CD4-positive, alpha-beta T cell treated with Interleukin-10 for 1 hour (primary cell): ENCODE data around the gene AMOTL1.

ENCODE experiments used
- DNase-seq: peaks from one replicate; pipeline ENCODE4 v3.0.0-alpha.2; 2020

Gene AMOTL1

GRCh38 chr11:94746721-94747120, 21.4 kb upstream of the AMOTL1 start:
- no peak for DNase-seq

- DNase-seq: no peak
Observed at GRCh38 chr11:94747146-94747545, 21.0 kb upstream of the AMOTL1 start.

GRCh38 chr11:94747601-94748041, 20.5 kb upstream of the AMOTL1 start:
- DNase-seq: no peak

GRCh38 chr11:94749369-94749768, 18.8 kb upstream of the AMOTL1 start:
- no peak for DNase-seq

- DNase-seq: no peak
Observed at GRCh38 chr11:94750319-94751217, 17.6 kb upstream of the AMOTL1 start.

- no peak for DNase-seq
Observed at GRCh38 chr11:94751218-94751609, 16.9 kb upstream of the AMOTL1 start.

- DNase-seq: no peak
Observed at GRCh38 chr11:94751786-94752185, 16.4 kb upstream of the AMOTL1 start.

GRCh38 chr11:94753630-94754029, 14.5 kb upstream of the AMOTL1 start:
- no peak for DNase-seq

- no peak for DNase-seq
Observed at GRCh38 chr11:94754335-94754734, 13.8 kb upstream of the AMOTL1 start.

GRCh38 chr11:94754819-94755218, 13.3 kb upstream of the AMOTL1 start:
- DNase-seq: no peak

- DNase-seq: no peak
Observed at GRCh38 chr11:94755494-94755893, 12.7 kb upstream of the AMOTL1 start.

- DNase-seq: no peak
Observed at GRCh38 chr11:94757037-94757735, 11.0 kb upstream of the AMOTL1 start.

- no peak for DNase-seq
Observed at GRCh38 chr11:94758666-94759065, 9.5 kb upstream of the AMOTL1 start.

- DNase-seq: no peak
Observed at GRCh38 chr11:94759522-94759921, 8.6 kb upstream of the AMOTL1 start.

GRCh38 chr11:94760296-94760695, 7.9 kb upstream of the AMOTL1 start:
- DNase-seq: no peak

- no peak for DNase-seq
Observed at GRCh38 chr11:94762208-94762607, 5.9 kb upstream of the AMOTL1 start.

- DNase-seq: no peak
Observed at GRCh38 chr11:94762995-94763394, 5.2 kb upstream of the AMOTL1 start.

- DNase-seq: no peak
Observed at GRCh38 chr11:94766713-94767206, 1.4 kb upstream of the AMOTL1 start.

GRCh38 chr11:94767291-94767690, 865 bp upstream of the AMOTL1 start:
- DNase-seq: no peak

GRCh38 chr11:94768602-94769541, 716 bp downstream of the AMOTL1 start:
- DNase-seq: no peak

GRCh38 chr11:94769880-94770279, 1.7 kb downstream of the AMOTL1 start:
- DNase-seq: no peak

GRCh38 chr11:94770563-94771120, 2.5 kb downstream of the AMOTL1 start:
- DNase-seq: no peak

- DNase-seq: no peak
Observed at GRCh38 chr11:94771390-94771789, 3.2 kb downstream of the AMOTL1 start.
